Suprapubic skin (tissue), 4 donors: ENCODE results near the gene BLOC1S4. TPM values are rescaled to one million over a fixed set of nuclear protein-coding genes. Genes with fewer than 3 reads are reported as not detected.
A peak's percentile ranks its signal among the peaks of the same experiment; 100 is the strongest.

Experiments used
- DNase-seq, 2 donors: peaks; one replicate each; pipeline ENCODE4 v3.0.0-alpha.2; 2019; ENCODE audit warnings: low spot score in 2 of 2
- H3K27ac ChIP-seq: fragments of 200-600 bp; sonication (generic); one replicate; pipeline ENCODE4 v1.5.1; 2019
- H3K27me3 ChIP-seq: fragments of 200-600 bp; sonication (generic); one replicate; pipeline ENCODE4 v1.5.1; 2019
- H3K36me3 ChIP-seq: fragments of 200-600 bp; sonication (generic); one replicate; pipeline ENCODE4 v1.5.1; 2019
- H3K4me1 ChIP-seq: fragments of 200-600 bp; sonication (generic); one replicate; pipeline ENCODE4 v1.5.1; 2019
- H3K4me3 ChIP-seq: fragments of 200-600 bp; sonication (generic); one replicate; pipeline ENCODE4 v1.5.1; 2019; ENCODE audit warnings: mild to moderate bottlenecking
- H3K9me3 ChIP-seq: fragments of 200-600 bp; sonication (generic); one replicate; pipeline ENCODE4 v1.5.1; 2019
- CTCF ChIP-seq, 2 donors: fragments of 200-600 bp in 1 of 2; fragments of 450-650 bp in 1 of 2; sonication (generic) in 1 of 2; IDR thresholded peaks; one replicate each; pipeline ENCODE4 v1.5.1; 2016 to 2019; ENCODE audit warnings: antibody characterized with exemption in 2 of 2, mild to moderate bottlenecking in 1 of 2, moderate library complexity in 1 of 2
- EP300 ChIP-seq: sonication (generic); formaldehyde crosslinking; IDR thresholded peaks from one replicate; pipeline ENCODE4 v1.6.1; 2017; ENCODE audit warnings: antibody characterized with exemption
- POLR2A ChIP-seq, 2 donors: fragments of 450-650 bp; IDR thresholded peaks; one replicate each; pipeline ENCODE4 v1.6.1; 2017; ENCODE audit warnings: antibody characterized with exemption in 2 of 2, mild to moderate bottlenecking in 2 of 2, moderate library complexity in 2 of 2
- POLR2AphosphoS5 ChIP-seq, 3 donors: sonication (generic); formaldehyde crosslinking; IDR thresholded peaks; one replicate each; pipeline ENCODE4 v1.6.1; 2017; ENCODE audit warnings: antibody characterized with exemption in 3 of 3
- WGBS: methylation state at CpG from one replicate; pipeline ENCODE4 v1.1.5; 2018; 5-methylcytosine and 5-hydroxymethylcytosine counted together
- total RNA-seq, 4 donors: library from RNA; depleted of rRNA; stranded (reverse); fragments of >200 nt; gene quantifications; one replicate each; pipeline ENCODE4 v1.1.0, GENCODE V29; 2016

The BLOC1S4 gene
- total RNA-seq, 4 donors from 2014 or later = 5.1 to 20.2 (median 14.8) TPM

- peaks cover 41% of the 10 kb centered on the region for H3K4me1 ChIP-seq
- WGBS = 4% methylated on average over 15 of the region's 89 CpGs
- peak overlapping the region; percentile 90 for H3K27ac ChIP-seq
- H3K9me3 ChIP-seq = no peaks in the 10 kb centered on the region
- peak; percentile 96 to 97 for DNase-seq
- H3K27me3 ChIP-seq = no peaks in the 10 kb centered on the region
- H3K4me3 ChIP-seq = peak overlapping the region; percentile 85
- TF ChIP-seq EP300 = no peak
- TF ChIP-seq POLR2A (IDR thresholded peaks at IDR 0.05) = peak; percentile 4 to 53
- TF ChIP-seq CTCF (IDR thresholded peaks at IDR 0.05) = no peak
- TF ChIP-seq POLR2AphosphoS5 (IDR thresholded peaks at IDR 0.05) = peak in 2 of 3 donors; percentile 73 to 79
- no peaks in the 10 kb centered on the region for H3K36me3 ChIP-seq
These were observed 42.1 kb upstream of the BLOC1S4 start for GRCh38 chr4:6673660-6674499.

GRCh38 chr4:6674500-6675149, 41.3 kb upstream of the BLOC1S4 start:
- Histone ChIP-seq H3K4me3 (peak overlapping the region; percentile 85), H3K9me3 (no peaks in the 10 kb centered on the region), H3K36me3 (no peaks in the 10 kb centered on the region), H3K27me3 (no peaks in the 10 kb centered on the region), H3K27ac (peak overlapping the region; percentile 90), H3K4me1 (peaks cover 41% of the 10 kb centered on the region)
- TF ChIP-seq EP300 (no peak), POLR2A (IDR thresholded peaks at IDR 0.05) (no peak), POLR2AphosphoS5 (IDR thresholded peaks at IDR 0.05) (no peak), CTCF (IDR thresholded peaks at IDR 0.05) (peak; percentile 6 to 30)
- peak in 1 of 2 donors; percentile 43 for DNase-seq
- 11% methylated on average over 16 of the region's 40 CpGs for whole genome bisulfite sequencing

DNA sequence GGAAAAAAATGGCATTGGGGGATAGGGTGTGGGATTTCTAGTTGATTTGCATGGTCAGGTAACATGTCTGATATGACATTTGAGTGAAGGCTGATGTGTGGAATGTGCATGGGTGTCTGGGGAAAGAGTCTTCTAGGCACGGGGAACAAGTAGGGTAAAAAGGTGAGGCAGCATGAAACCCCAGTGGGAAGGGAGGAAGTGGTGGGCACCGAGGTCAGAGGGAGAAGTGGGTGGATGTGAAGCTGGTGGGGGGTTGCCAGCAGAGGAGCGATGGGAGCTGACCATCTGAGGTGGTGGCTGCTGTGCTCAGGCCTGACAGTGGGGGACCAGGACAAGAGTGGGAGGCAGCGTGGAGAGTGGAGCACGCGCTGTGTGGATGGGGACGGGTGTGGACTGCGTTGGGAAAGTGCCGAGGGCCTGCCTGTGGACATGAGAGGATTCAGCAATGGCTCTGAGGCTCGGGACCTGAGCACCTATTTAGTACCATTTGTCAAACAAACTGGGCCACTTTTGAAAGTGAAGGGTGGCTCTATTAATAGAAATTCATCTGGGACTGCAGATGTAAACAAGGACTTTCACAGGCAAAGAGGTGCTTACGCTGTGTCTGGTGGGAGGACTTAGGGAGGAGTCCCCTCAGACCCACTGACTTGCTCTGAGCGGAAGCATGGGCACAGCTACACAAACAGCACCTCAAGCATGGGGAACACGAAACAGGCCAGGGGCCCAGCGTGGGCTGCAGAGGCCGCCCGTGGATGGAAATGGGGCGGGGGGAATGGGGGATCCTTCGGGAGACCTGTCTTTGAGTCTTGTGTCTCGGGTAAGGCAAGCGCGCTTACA, 39.0 kb upstream of the BLOC1S4 start:
- H3K36me3 ChIP-seq = no peaks in the 10 kb centered on the region
- H3K4me1 ChIP-seq = peaks cover 41% of the 10 kb centered on the region
- H3K9me3 ChIP-seq = no peaks in the 10 kb centered on the region
- H3K27ac ChIP-seq = no peak overlapping the region
- no peaks in the 10 kb centered on the region for H3K27me3 ChIP-seq
- no peak for TF ChIP-seq POLR2A (IDR thresholded peaks at IDR 0.05)
- TF ChIP-seq POLR2AphosphoS5 (IDR thresholded peaks at IDR 0.05) = no peak
- WGBS = 93% methylated on average over 21 of the region's 21 CpGs
- no peak overlapping the region for H3K4me3 ChIP-seq
- DNase-seq = no peak

DNA sequence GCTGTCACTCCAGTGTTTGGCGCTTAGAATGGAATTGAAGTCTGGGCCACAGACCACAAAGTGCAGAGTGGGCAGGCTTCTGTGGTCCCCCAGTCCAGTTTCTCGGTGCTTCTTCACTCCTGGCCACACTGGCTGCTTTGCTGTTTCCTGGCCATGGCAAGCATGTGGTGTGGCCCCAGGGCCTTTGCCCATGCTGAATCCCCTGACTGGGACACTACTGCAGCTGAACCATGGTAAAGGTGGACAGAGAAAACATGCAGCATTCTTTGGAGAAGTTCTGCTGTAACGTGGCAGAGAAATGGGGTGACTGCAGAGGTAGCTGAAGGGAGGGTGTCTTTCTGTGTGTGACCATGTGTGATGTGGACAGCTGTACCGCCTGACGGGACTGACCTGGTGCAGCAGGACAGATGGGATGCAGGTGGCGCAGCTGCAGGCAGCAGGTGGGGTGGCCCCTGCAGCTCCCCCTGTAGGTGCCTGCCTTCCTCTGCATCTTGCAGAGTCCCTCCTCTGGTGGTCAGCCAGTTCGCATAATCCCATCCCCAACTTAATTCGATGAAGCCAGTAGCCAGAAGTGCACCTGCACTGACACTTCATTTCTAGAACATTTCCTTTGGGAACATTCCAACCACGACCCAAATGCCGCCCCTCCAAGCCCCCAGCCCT, 35.5 kb upstream of the BLOC1S4 start:
- no peak overlapping the region for H3K4me3 ChIP-seq
- DNase-seq = no peak
- no peak overlapping the region for H3K27ac ChIP-seq
- WGBS = 90% methylated on average over 10 of the region's 10 CpGs
- TF ChIP-seq POLR2A (IDR thresholded peaks at IDR 0.05) (no peak), POLR2AphosphoS5 (IDR thresholded peaks at IDR 0.05) (no peak), EP300 (no peak), CTCF (IDR thresholded peaks at IDR 0.05) (no peak)
- H3K4me1 ChIP-seq = peaks cover 19% of the 10 kb centered on the region
- no peaks in the 10 kb centered on the region for H3K36me3 ChIP-seq
- H3K9me3 ChIP-seq = no peaks in the 10 kb centered on the region
- H3K27me3 ChIP-seq = no peaks in the 10 kb centered on the region

GRCh38 chr4:6681191-6681590, 34.8 kb upstream of the BLOC1S4 start:
- WGBS = 68% methylated on average over 3 of the region's 9 CpGs
- peaks cover 12% of the 10 kb centered on the region for H3K4me1 ChIP-seq
- no peaks in the 10 kb centered on the region for H3K9me3 ChIP-seq
- no peak for TF ChIP-seq POLR2A (IDR thresholded peaks at IDR 0.05)
- no peak for TF ChIP-seq POLR2AphosphoS5 (IDR thresholded peaks at IDR 0.05)
- TF ChIP-seq CTCF (IDR thresholded peaks at IDR 0.05) = no peak
- TF ChIP-seq EP300 = no peak
- H3K27ac ChIP-seq = no peak overlapping the region
- no peaks in the 10 kb centered on the region for H3K36me3 ChIP-seq
- H3K4me3 ChIP-seq = no peak overlapping the region
- no peak for DNase-seq
- H3K27me3 ChIP-seq = no peaks in the 10 kb centered on the region
